Esophagus muscularis mucosa (tissue), 4 donors: ENCODE data around the gene LASP1.

Source experiments
- CTCF ChIP-seq, 3 experiments: fragments of 200-600 bp in 2 of 3; fragments of 450-650 bp in 1 of 3; sonication (generic) in 2 of 3; IDR thresholded peaks; one replicate each; pipeline ENCODE4 v1.5.1; 2017 to 2019; ENCODE audit warnings: antibody characterized with exemption in 3 of 3, mild to moderate bottlenecking in 2 of 3, moderate library complexity in 1 of 3
- EP300 ChIP-seq: sonication (generic); formaldehyde crosslinking; IDR thresholded peaks from one replicate; pipeline ENCODE4 v1.6.1; 2017; ENCODE audit warnings: antibody characterized with exemption
- POLR2A ChIP-seq: fragments of 450-650 bp; IDR thresholded peaks from one replicate; pipeline ENCODE4 v1.6.1; 2017; ENCODE audit warnings: antibody characterized with exemption, moderate library complexity, mild to moderate bottlenecking, low read depth
- POLR2AphosphoS5 ChIP-seq, 2 donors: sonication (generic); formaldehyde crosslinking; IDR thresholded peaks; one replicate each; pipeline ENCODE4 v1.6.1; 2017; ENCODE audit warnings: antibody characterized with exemption in 2 of 2

GRCh38 chr17:38871247-38872015, 1.6 kb downstream of the LASP1 start:
- peak in 1 of 3 experiments; percentile 20 for TF ChIP-seq CTCF (IDR thresholded peaks at IDR 0.05)
- no peak for TF ChIP-seq POLR2A
- TF ChIP-seq POLR2AphosphoS5 (IDR thresholded peaks at IDR 0.05) = peak; percentile 46 to 60
- TF ChIP-seq EP300 = no peak
